ENCODE results near the gene RNASE4.

DNA sequence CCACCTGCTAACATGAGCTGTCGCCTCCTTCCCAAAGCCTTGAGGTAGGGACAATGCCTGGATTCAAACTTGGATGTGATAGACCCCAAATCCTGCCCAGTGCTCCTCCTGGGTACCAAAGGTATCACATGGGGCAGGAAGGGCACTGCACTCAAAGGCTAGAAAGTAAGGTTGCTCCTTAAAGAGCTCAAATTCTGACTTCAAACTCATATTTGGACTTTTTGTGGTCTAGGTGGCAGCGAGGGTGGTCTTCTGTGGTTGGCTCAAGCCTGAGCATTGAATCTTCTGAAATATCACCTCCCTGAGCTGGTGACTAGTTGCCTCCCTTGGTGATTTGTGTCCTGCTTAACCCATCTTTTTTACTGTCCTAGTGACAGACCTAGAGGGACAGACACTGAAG is 8.3 kb upstream of the RNASE4 start:
- TF ChIP-seq, protein P1, sequence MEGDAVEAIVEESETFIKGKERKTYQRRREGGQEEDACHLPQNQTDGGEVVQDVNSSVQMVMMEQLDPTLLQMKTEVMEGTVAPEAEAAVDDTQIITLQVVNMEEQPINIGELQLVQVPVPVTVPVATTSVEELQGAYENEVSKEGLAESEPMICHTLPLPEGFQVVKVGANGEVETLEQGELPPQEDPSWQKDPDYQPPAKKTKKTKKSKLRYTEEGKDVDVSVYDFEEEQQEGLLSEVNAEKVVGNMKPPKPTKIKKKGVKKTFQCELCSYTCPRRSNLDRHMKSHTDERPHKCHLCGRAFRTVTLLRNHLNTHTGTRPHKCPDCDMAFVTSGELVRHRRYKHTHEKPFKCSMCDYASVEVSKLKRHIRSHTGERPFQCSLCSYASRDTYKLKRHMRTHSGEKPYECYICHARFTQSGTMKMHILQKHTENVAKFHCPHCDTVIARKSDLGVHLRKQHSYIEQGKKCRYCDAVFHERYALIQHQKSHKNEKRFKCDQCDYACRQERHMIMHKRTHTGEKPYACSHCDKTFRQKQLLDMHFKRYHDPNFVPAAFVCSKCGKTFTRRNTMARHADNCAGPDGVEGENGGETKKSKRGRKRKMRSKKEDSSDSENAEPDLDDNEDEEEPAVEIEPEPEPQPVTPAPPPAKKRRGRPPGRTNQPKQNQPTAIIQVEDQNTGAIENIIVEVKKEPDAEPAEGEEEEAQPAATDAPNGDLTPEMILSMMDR (IDR thresholded peaks at IDR 0.05; ENCODE audit: low read depth, low read length) = no peak
- TF ChIP-seq POLR2A (IDR thresholded peaks at IDR 0.05; ENCODE audit: extremely low read depth, insufficient read length) = no peak
- TF ChIP-seq MYC (IDR thresholded peaks at IDR 0.05; ENCODE audit: low read depth, low read length) = no peak
- TF ChIP-seq, protein P2, sequence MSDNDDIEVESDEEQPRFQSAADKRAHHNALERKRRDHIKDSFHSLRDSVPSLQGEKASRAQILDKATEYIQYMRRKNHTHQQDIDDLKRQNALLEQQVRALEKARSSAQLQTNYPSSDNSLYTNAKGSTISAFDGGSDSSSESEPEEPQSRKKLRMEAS (IDR thresholded peaks at IDR 0.05; ENCODE audit: low read depth, low read length) = no peak
